ENCODE results near the gene FIZ1.
"Not testable (repeated sequence)": the region's sequence is repeated elsewhere in the genome, so short reads cannot be mapped to it uniquely, and the experiment has no call there.

FIZ1 gene

GRCh38 chr19:55592391-55593090 is 6.8 kb downstream of the FIZ1 start:
- DNase-seq: no peak

GRCh38 chr19:55591555-55591954 is 7.8 kb downstream of the FIZ1 start:
- no peak for DNase-seq

- no peak for DNase-seq
These were observed 8.7 kb downstream of the FIZ1 start for GRCh38 chr19:55590617-55591016.

- DNase-seq: no peak
These were observed 9.2 kb downstream of the FIZ1 start for GRCh38 chr19:55590109-55590508.

GRCh38 chr19:55588738-55589137 is 10.6 kb downstream of the FIZ1 start:
- no peak for DNase-seq

- peak; percentile 95 for DNase-seq
These were observed 12.2 kb downstream of the FIZ1 start for GRCh38 chr19:55586976-55587668.

- peak; percentile 47 for DNase-seq
These were observed 13.5 kb downstream of the FIZ1 start for GRCh38 chr19:55585658-55586339.

GRCh38 chr19:55584871-55585270 is 14.4 kb downstream of the FIZ1 start:
- DNase-seq: no peak

GRCh38 chr19:55583897-55584296 is 15.4 kb downstream of the FIZ1 start:
- DNase-seq: not testable (repeated sequence)

- DNase-seq: not testable (repeated sequence)
These were observed 17.0 kb downstream of the FIZ1 start for GRCh38 chr19:55582284-55582683.

- DNase-seq: no peak
These were observed 17.5 kb downstream of the FIZ1 start for GRCh38 chr19:55581823-55582223.

- DNase-seq: no peak
These were observed 18.0 kb downstream of the FIZ1 start for GRCh38 chr19:55581145-55581822.

GRCh38 chr19:55580628-55581144 is 18.6 kb downstream of the FIZ1 start, which contains the start of gene ZNF579:
Gene ZNF579 (minus strand): TSS chr19:55580848. CDS start chr19:55579639, 1,209 bp downstream.
- peak; percentile 75 for DNase-seq

GRCh38 chr19:55579766-55580621 is 19.3 kb downstream of the FIZ1 start:
- DNase-seq: no peak

- no peak for DNase-seq
These were observed 20.3 kb downstream of the FIZ1 start for GRCh38 chr19:55578761-55579747.

GRCh38 chr19:55578031-55578760 is 21.1 kb downstream of the FIZ1 start:
- no peak for DNase-seq

- no peak for DNase-seq
These were observed 22.6 kb downstream of the FIZ1 start for GRCh38 chr19:55576746-55577145.

- DNase-seq: not testable (repeated sequence)
These were observed 25.4 kb downstream of the FIZ1 start for GRCh38 chr19:55573929-55574328.

- DNase-seq: not testable (repeated sequence)
These were observed 29.8 kb downstream of the FIZ1 start for GRCh38 chr19:55569477-55569876.

Measured in CD4-positive, alpha-beta T cell treated with Interleukin-15 for 1 hour (primary cell).